GM23338 (cell line): ENCODE results near the gene RAET1G. TPM values are rescaled to one million over a fixed set of nuclear protein-coding genes. Genes with fewer than 3 reads are reported as not detected.
A peak's percentile ranks its signal among the peaks of the same experiment; 100 is the strongest.
"Not testable (repeated sequence)": the region's sequence is repeated elsewhere in the genome, so short reads cannot be mapped to it uniquely, and the experiment has no call there.

Source experiments
- ATAC-seq: fragments of 200-7000 bp; cut with Tn5 transposase; 3 replicates; pipeline ENCODE4 v1.9.1; 2020
- DNase-seq: peaks from one replicate; pipeline ENCODE4 v3.0.0-alpha.2; 2015; ENCODE audit warnings: low spot score
- H2AFZ ChIP-seq: fragments of 200-600 bp; sonication (generic); 2 replicates; pipeline ENCODE4 v1.8.0; 2016; ENCODE audit warnings: antibody characterized with exemption, mild to moderate bottlenecking, moderate library complexity
- H3F3A ChIP-seq: fragments of 200-600 bp; sonication (generic); replicated peaks from 2 replicates; pipeline ENCODE4 v1.8.0; 2017; ENCODE audit warnings: antibody characterized with exemption, mixed run types, low read depth
- H3K27ac ChIP-seq: fragments of 200-600 bp; sonication (generic); 2 replicates; pipeline ENCODE4 v1.6.1; 2016; ENCODE audit warnings: low read depth
- H3K27me3 ChIP-seq: fragments of 200-600 bp; sonication (generic); 2 replicates; pipeline ENCODE4 v1.8.0; 2016; ENCODE audit warnings: mild to moderate bottlenecking, mixed run types, moderate library complexity; ENCODE audit not compliant: insufficient read depth
- H3K36me3 ChIP-seq: fragments of 200-600 bp; sonication (generic); 2 replicates; pipeline ENCODE4 v1.8.0; 2016; ENCODE audit warnings: mild to moderate bottlenecking; ENCODE audit not compliant: insufficient read depth
- H3K4me1 ChIP-seq: fragments of 200-600 bp; sonication (generic); 2 replicates; pipeline ENCODE4 v1.8.0; 2016; ENCODE audit warnings: mild to moderate bottlenecking, moderate library complexity; ENCODE audit not compliant: insufficient read depth
- H3K4me2 ChIP-seq: fragments of 200-600 bp; sonication (generic); 2 replicates; pipeline ENCODE4 v1.7.1; 2017; ENCODE audit warnings: mixed run types
- H3K4me3 ChIP-seq: fragments of 200-600 bp; sonication (generic); 2 replicates; pipeline ENCODE4 v1.6.1; 2016; ENCODE audit warnings: mixed run types
- H3K79me2 ChIP-seq: fragments of 200-600 bp; sonication (generic); replicated peaks from 2 replicates; pipeline ENCODE4 v1.8.0; 2017; ENCODE audit warnings: mild to moderate bottlenecking; ENCODE audit not compliant: insufficient read depth
- H3K9me2 ChIP-seq: fragments of 200-600 bp; sonication (generic); 2 replicates; pipeline ENCODE4 v1.8.0; 2017; ENCODE audit not compliant: insufficient read depth
- H4K20me1 ChIP-seq: fragments of 200-600 bp; sonication (generic); replicated peaks from 2 replicates; pipeline ENCODE4 v1.8.0; 2017; ENCODE audit warnings: mild to moderate bottlenecking; ENCODE audit not compliant: insufficient read depth
- H3K27ac Mint-ChIP-seq: 2 replicates; pipeline ENCODE4 v1.8.0; 2020; ENCODE audit warnings: inconsistent platforms, mild to moderate bottlenecking, moderate library complexity, mixed read lengths
- H3K27me3 Mint-ChIP-seq: 3 replicates; pipeline ENCODE4 v1.8.0; 2022; ENCODE audit warnings: low read depth, mild to moderate bottlenecking, moderate library complexity, mixed read lengths, inconsistent platforms; ENCODE audit not compliant: insufficient read depth, poor library complexity
- H3K36me3 Mint-ChIP-seq: 3 replicates; pipeline ENCODE4 v1.8.0; 2021; ENCODE audit warnings: low read depth, mild to moderate bottlenecking, inconsistent platforms, moderate library complexity, mixed read lengths
- H3K4me1 Mint-ChIP-seq: 3 replicates; pipeline ENCODE4 v1.8.0; 2020; ENCODE audit warnings: mild to moderate bottlenecking, inconsistent platforms, mixed read lengths
- H3K4me3 Mint-ChIP-seq: 3 replicates; pipeline ENCODE4 v1.8.0; 2021; ENCODE audit warnings: moderate library complexity, mild to moderate bottlenecking, inconsistent platforms, mixed read lengths
- H3K9me3 Mint-ChIP-seq: 3 replicates; pipeline ENCODE4 v1.8.0; 2020; ENCODE audit warnings: moderate library complexity, mild to moderate bottlenecking, inconsistent platforms, mixed read lengths
- CREB1 ChIP-seq: fragments of 250-450 bp; sonication (Bioruptor Pico); IDR thresholded peaks from 2 replicates; pipeline ENCODE4 v1.5.0; 2020; ENCODE audit warnings: low read depth, mild to moderate bottlenecking, moderate library complexity
- CTCF ChIP-seq, 2 experiments: fragments of 200-600 bp in 1 of 2; sonication (generic) in 1 of 2; conservative IDR thresholded peaks; 2 replicates each; pipeline versions ENCODE4 v1.5.1 to v1.6.1; 2016 to 2017; ENCODE audit warnings: antibody characterized with exemption in 2 of 2, low read depth in 2 of 2, mild to moderate bottlenecking in 2 of 2, moderate library complexity in 1 of 2
- ZNF331 ChIP-seq: fragments of 250-450 bp; sonication (Bioruptor Pico); IDR thresholded peaks from 2 replicates; pipeline ENCODE4 v1.5.0; 2020; ENCODE audit warnings: low read depth, mild to moderate bottlenecking, moderate library complexity
- polyA plus RNA-seq: library from polyadenylated mRNA; unstranded; fragments of >200 nt; fragmentation: Nextera tagmentation; extraction: Ambion mirVana; gene quantifications from 2 replicates; pipeline ENCODE4 v1.2.1, GENCODE V29; 2016
- total RNA-seq: library from RNA; depleted of rRNA; stranded (reverse); fragments of >200 nt; shearing (Covaris generic); gene quantifications from 2 replicates; pipeline ENCODE4 v1.2.3, GENCODE V29; 2014
- TF ChIP-seq, protein P1 (sequence below): fragments of 250-450 bp; sonication (Bioruptor Pico); IDR thresholded peaks from 2 replicates; pipeline ENCODE4 v1.5.0; 2020; ENCODE audit warnings: mild to moderate bottlenecking, moderate library complexity

RAET1G gene
- total and polyA plus RNA-seq, 2 experiments from 2014 or later, result not detected

DNA sequence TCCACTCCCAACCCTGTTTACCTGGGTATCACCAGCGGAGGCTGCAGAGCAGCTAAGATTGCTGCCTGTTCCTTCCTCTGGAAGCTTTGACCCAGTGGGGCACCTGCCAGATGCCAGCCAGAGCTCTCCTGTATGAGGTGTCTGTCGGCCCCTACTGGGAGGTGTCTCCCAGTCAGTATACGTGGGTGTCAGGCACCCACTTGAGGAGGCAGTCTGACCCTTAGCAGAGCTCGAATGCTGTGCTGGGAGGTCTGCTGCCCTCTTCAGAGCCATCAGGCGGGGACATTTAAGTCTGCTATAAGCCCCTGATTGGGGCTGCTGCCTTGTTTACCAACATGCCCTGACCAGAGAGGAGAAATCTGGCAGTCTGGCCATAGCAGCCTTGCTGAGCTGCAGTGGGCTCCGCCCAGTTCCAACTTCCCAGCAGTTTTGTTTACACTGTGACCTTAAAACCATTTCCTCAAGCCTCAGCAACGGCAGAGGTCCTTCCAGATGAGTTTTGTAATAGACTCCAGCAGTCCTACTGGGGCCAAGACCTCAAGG is 27.8 kb downstream of the RAET1G start:
- Histone ChIP-seq H3K36me3 (no peaks in the 10 kb centered on the region), H3K27me3 (no peaks in the 10 kb centered on the region), H3K4me1 (no peaks in the 10 kb centered on the region; the same call in 1 of the 2 replicates), H3K79me2 (no peaks in the 10 kb centered on the region), H3K4me3 (no peak overlapping the region), H3K27ac (no peak overlapping the region), H4K20me1 (no peaks in the 10 kb centered on the region; the same call in 1 of the 2 replicates), H2AFZ (no peak overlapping the region; the same call in 1 of the 2 replicates), H3F3A (no peaks in the 10 kb centered on the region), H3K4me2 (no peak overlapping the region), H3K9me2 (no peaks in the 10 kb centered on the region)
- Mint-ChIP-seq H3K36me3 (no peaks in the 10 kb centered on the region), H3K4me1 (peaks cover 11% of the 10 kb centered on the region; the same call in 2 of the 3 replicates), H3K27ac (no peak overlapping the region), H3K27me3 (peaks cover 19% of the 10 kb centered on the region), H3K4me3 (no peak overlapping the region), H3K9me3 (no peaks in the 10 kb centered on the region; the same call in 2 of the 3 replicates)
- ATAC-seq, result peak; percentile 60
- DNase-seq, result peak; percentile 45
- TF ChIP-seq ZNF331 (CRISPR knock-in tag), result no peak
- TF ChIP-seq, protein P1, sequence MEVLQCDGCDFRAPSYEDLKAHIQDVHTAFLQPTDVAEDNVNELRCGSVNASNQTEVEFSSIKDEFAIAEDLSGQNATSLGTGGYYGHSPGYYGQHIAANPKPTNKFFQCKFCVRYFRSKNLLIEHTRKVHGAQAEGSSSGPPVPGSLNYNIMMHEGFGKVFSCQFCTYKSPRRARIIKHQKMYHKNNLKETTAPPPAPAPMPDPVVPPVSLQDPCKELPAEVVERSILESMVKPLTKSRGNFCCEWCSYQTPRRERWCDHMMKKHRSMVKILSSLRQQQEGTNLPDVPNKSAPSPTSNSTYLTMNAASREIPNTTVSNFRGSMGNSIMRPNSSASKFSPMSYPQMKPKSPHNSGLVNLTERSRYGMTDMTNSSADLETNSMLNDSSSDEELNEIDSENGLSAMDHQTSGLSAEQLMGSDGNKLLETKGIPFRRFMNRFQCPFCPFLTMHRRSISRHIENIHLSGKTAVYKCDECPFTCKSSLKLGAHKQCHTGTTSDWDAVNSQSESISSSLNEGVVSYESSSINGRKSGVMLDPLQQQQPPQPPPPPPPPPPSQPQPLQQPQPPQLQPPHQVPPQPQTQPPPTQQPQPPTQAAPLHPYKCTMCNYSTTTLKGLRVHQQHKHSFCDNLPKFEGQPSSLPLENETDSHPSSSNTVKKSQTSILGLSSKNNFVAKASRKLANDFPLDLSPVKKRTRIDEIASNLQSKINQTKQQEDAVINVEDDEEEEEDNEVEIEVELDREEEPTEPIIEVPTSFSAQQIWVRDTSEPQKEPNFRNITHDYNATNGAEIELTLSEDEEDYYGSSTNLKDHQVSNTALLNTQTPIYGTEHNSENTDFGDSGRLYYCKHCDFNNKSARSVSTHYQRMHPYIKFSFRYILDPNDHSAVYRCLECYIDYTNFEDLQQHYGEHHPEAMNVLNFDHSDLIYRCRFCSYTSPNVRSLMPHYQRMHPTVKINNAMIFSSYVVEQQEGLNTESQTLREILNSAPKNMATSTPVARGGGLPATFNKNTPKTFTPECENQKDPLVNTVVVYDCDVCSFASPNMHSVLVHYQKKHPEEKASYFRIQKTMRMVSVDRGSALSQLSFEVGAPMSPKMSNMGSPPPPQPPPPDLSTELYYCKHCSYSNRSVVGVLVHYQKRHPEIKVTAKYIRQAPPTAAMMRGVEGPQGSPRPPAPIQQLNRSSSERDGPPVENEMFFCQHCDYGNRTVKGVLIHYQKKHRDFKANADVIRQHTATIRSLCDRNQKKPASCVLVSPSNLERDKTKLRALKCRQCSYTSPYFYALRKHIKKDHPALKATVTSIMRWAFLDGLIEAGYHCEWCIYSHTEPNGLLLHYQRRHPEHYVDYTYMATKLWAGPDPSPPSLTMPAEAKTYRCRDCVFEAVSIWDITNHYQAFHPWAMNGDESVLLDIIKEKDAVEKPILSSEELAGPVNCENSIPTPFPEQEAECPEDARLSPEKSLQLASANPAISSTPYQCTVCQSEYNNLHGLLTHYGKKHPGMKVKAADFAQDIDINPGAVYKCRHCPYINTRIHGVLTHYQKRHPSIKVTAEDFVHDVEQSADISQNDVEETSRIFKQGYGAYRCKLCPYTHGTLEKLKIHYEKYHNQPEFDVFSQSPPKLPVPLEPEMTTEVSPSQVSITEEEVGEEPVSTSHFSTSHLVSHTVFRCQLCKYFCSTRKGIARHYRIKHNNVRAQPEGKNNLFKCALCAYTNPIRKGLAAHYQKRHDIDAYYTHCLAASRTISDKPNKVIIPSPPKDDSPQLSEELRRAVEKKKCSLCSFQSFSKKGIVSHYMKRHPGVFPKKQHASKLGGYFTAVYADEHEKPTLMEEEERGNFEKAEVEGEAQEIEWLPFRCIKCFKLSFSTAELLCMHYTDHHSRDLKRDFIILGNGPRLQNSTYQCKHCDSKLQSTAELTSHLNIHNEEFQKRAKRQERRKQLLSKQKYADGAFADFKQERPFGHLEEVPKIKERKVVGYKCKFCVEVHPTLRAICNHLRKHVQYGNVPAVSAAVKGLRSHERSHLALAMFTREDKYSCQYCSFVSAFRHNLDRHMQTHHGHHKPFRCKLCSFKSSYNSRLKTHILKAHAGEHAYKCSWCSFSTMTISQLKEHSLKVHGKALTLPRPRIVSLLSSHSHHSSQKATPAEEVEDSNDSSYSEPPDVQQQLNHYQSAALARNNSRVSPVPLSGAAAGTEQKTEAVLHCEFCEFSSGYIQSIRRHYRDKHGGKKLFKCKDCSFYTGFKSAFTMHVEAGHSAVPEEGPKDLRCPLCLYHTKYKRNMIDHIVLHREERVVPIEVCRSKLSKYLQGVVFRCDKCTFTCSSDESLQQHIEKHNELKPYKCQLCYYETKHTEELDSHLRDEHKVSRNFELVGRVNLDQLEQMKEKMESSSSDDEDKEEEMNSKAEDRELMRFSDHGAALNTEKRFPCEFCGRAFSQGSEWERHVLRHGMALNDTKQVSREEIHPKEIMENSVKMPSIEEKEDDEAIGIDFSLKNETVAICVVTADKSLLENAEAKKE (CRISPR knock-in tag), result no peak
- TF ChIP-seq CTCF (conservative IDR thresholded peaks at IDR 0.05; ENCODE audit: low read depth in 2 of 2), result peak; percentile 9 to 22; a peak in 2 of 4 replicates
- TF ChIP-seq CREB1 (CRISPR knock-in tag), result no peak

GRCh38 chr6:149891864-149892263 is 31.1 kb downstream of the RAET1G start:
- not testable (repeated sequence) for H3K4me3 Mint-ChIP-seq, H3F3A ChIP-seq, H3K27me3 Mint-ChIP-seq, H2AFZ ChIP-seq, DNase-seq, H3K9me2 ChIP-seq, H3K9me3 Mint-ChIP-seq, H3K27ac Mint-ChIP-seq, H3K4me2 ChIP-seq, H3K4me3 ChIP-seq, H3K36me3 Mint-ChIP-seq, H4K20me1 ChIP-seq, H3K4me1 ChIP-seq, H3K36me3 ChIP-seq, H3K79me2 ChIP-seq, H3K27me3 ChIP-seq, ATAC-seq, H3K27ac ChIP-seq
- peaks cover 11% of the 10 kb centered on the region; the same call in 2 of the 3 replicates for H3K4me1 Mint-ChIP-seq
